Chondrocyte (in vitro differentiated cells): ENCODE measurements around the gene MACROD2. TPM values are rescaled to one million over a fixed set of nuclear protein-coding genes. Genes with fewer than 3 reads are reported as not detected.
A peak's percentile ranks its signal among the peaks of the same experiment; 100 is the strongest.

Experiments
- DNase-seq: peaks from one replicate; pipeline ENCODE4 v3.0.0; 2021; ENCODE audit warnings: mixed read lengths, low spot score
- H3K27ac Mint-ChIP-seq: one replicate; pipeline ENCODE4 v1.8.0; 2021; ENCODE audit warnings: mild to moderate bottlenecking, moderate library complexity, mixed read lengths; ENCODE audit not compliant: unreplicated experiment
- H3K27me3 Mint-ChIP-seq: 2 replicates; pipeline ENCODE4 v1.8.0; 2021; ENCODE audit warnings: low read depth, mixed read lengths
- H3K36me3 Mint-ChIP-seq: 2 replicates; pipeline ENCODE4 v1.8.0; 2021; ENCODE audit warnings: low read depth, mixed read lengths
- H3K4me1 Mint-ChIP-seq: 2 replicates; pipeline ENCODE4 v1.8.0; 2021; ENCODE audit warnings: low read depth, mild to moderate bottlenecking, mixed read lengths
- H3K4me3 Mint-ChIP-seq: one replicate; pipeline ENCODE4 v1.8.0; 2021; ENCODE audit warnings: mild to moderate bottlenecking, moderate library complexity, mixed read lengths; ENCODE audit not compliant: unreplicated experiment
- H3K9me3 Mint-ChIP-seq: 2 replicates; pipeline ENCODE4 v1.8.0; 2021; ENCODE audit warnings: low read depth, mixed read lengths
- total RNA-seq: library from RNA; stranded (reverse); gene quantifications from 3 replicates; pipeline ENCODE4 v1.2.1, GENCODE V29; 2021
- TF ChIP-seq, protein P1 (sequence below): fragments of 200-600 bp; sonication (generic); IDR thresholded peaks from 2 replicates; pipeline ENCODE4 v1.5.0; 2021; ENCODE audit warnings: antibody characterized with exemption, mild to moderate bottlenecking, moderate library complexity

MACROD2 gene
- total RNA-seq, 1 donor from 2014 or later, result 3.2 TPM

DNA sequence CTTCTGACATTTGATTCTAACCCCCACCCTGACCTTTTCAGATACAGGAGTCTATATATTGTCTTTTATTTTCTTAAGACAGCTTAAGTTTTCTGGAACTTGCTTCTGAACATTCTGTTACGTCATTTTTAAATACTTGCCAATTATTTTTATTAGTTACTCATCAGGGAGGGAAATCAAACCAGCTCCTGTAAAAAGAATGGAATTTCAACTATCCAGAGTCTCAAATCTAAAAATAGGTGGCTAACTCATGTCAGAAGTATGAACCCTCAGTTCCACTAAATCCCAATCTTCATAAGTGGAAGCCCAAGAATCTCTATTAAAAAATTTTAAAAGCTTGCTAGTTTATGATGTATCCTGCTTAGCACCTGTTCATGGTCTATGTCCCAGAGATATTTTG lies 1677.9 kb downstream of the MACROD2 start:
- no peaks in the 10 kb centered on the region for H3K27me3 Mint-ChIP-seq
- peaks cover 18% of the 10 kb centered on the region for H3K9me3 Mint-ChIP-seq
- TF ChIP-seq, protein P1, sequence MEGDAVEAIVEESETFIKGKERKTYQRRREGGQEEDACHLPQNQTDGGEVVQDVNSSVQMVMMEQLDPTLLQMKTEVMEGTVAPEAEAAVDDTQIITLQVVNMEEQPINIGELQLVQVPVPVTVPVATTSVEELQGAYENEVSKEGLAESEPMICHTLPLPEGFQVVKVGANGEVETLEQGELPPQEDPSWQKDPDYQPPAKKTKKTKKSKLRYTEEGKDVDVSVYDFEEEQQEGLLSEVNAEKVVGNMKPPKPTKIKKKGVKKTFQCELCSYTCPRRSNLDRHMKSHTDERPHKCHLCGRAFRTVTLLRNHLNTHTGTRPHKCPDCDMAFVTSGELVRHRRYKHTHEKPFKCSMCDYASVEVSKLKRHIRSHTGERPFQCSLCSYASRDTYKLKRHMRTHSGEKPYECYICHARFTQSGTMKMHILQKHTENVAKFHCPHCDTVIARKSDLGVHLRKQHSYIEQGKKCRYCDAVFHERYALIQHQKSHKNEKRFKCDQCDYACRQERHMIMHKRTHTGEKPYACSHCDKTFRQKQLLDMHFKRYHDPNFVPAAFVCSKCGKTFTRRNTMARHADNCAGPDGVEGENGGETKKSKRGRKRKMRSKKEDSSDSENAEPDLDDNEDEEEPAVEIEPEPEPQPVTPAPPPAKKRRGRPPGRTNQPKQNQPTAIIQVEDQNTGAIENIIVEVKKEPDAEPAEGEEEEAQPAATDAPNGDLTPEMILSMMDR, result no peak
- peak overlapping the region; percentile 71 for H3K27ac Mint-ChIP-seq
- no peaks in the 10 kb centered on the region for H3K36me3 Mint-ChIP-seq
- H3K4me1 Mint-ChIP-seq, result peaks cover 51% of the 10 kb centered on the region
- no peak for DNase-seq
- no peak overlapping the region for H3K4me3 Mint-ChIP-seq

DNA sequence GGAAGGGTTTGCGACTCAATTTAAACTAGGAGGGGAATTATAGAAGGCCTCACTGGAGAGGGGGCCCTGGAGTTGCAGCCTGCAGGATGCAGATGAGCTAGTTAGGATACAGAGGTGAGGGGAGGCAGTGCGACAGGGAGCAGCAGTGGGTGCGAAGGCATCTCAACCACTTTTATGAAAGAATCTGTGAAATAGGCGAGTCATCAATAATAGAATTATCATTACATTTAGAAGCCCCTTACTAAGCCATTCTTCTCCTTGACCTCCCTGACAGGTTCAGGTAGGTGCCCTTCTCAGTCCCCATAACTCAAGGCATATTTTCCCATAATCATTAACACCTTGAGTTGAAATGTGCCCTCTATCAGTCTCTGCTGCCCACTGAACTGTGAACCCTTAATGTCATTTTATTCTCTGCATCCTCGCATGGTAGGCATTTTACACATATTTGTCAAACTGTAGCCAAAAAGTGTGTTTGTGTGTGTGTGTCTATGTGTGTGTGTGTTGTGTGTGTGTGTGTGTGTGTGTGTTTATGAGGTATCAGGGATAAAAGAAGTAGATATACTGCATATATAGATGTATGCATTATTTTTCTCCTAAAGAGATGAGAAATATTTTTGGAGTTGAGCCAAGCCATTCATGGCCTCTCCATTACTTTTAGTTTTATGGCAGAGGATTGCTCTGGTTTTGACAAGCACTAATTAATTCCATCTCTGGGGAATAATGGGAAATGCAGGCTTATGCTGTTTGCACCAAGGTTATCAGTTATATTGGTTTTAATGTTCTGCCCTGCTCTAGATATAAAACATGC lies 1679.1 kb downstream of the MACROD2 start:
- Mint-ChIP-seq H3K27ac (peak overlapping the region; percentile 45), H3K36me3 (no peaks in the 10 kb centered on the region), H3K27me3 (no peaks in the 10 kb centered on the region), H3K4me3 (no peak overlapping the region), H3K4me1 (peaks cover 51% of the 10 kb centered on the region), H3K9me3 (peaks cover 14% of the 10 kb centered on the region)
- DNase-seq, result no peak
- TF ChIP-seq, protein P1, result no peak

DNA sequence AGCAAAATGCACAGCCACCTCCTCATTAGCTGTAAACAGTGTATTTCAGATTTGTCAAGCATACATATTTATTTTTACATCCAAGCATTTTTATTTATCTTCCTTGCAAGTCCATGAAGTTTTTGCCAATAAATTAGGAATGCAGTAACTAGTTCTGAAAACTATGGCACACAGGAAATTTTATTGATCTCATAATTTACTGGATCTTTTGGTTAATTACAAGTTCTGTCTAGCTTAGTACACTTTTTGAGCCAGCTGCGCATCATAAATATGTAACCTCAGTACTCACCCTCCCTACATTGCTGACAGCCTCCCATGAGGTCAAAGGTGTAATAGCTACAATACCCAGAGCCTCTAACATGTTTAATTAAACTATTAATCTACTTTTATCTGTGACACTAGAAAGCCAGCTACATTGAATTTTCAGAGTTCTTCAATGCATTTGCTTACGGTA lies 1679.8 kb downstream of the MACROD2 start:
- peaks cover 51% of the 10 kb centered on the region for H3K4me1 Mint-ChIP-seq
- no peaks in the 10 kb centered on the region for H3K27me3 Mint-ChIP-seq
- H3K36me3 Mint-ChIP-seq, result no peaks in the 10 kb centered on the region
- H3K9me3 Mint-ChIP-seq, result peaks cover 14% of the 10 kb centered on the region
- no peak overlapping the region for H3K4me3 Mint-ChIP-seq
- no peak overlapping the region for H3K27ac Mint-ChIP-seq
- TF ChIP-seq, protein P1, result no peak
- DNase-seq, result no peak

DNA sequence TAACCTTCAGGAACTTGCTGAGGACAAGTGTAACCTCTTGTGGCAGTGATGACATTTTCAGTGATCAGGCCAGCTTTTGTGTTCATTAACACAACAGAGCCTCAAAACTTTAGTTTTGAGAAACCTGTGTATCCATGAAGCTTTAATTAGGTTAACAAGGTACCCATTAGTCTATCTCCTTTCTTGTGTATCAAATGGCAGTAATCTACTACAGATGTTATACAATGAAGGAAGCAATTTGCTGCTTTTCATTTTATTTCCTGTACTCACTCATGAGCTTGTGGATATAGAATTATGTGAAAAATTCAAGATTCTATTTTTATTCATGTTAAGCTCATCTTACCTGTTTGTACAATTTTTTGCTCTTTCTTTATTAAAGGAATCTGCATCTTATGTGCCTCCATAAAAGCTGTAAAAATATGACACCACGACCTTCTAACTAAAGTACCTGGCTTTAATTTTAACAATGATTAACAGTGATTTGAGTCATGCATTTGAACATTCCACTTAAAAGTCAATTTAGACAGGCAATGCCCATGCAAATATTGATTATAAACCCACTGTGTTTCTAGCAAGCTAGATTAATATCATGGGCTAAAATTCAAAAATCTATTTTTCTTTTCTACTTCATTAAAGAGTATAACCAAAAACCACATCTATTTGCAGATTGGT lies 1680.6 kb downstream of the MACROD2 start:
- peaks cover 51% of the 10 kb centered on the region for H3K4me1 Mint-ChIP-seq
- H3K27me3 Mint-ChIP-seq, result no peaks in the 10 kb centered on the region
- TF ChIP-seq, protein P1, result no peak
- H3K36me3 Mint-ChIP-seq, result no peaks in the 10 kb centered on the region
- H3K4me3 Mint-ChIP-seq, result no peak overlapping the region
- peaks cover 13% of the 10 kb centered on the region for H3K9me3 Mint-ChIP-seq
- H3K27ac Mint-ChIP-seq, result no peak overlapping the region
- DNase-seq, result no peak

DNA sequence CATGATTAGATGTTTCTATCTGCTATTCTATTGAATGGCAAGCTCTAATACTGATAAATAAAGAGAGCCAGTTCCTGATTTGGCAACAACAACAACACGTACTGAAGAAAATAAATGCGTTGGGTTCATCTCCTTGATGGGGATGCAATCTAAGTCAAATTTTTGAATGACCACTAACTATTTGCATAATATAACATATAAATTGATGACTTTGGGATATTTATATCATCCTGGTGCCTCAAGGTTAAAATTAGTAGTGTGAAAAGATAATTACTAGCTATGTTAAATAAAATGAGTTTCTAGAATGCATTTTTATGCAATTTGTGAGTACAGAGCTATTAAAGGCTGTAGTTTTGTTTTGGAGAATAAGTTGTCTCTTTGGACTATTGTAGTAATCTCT lies 1681.5 kb downstream of the MACROD2 start:
- Mint-ChIP-seq H3K36me3 (no peaks in the 10 kb centered on the region), H3K4me3 (no peak overlapping the region), H3K27me3 (no peaks in the 10 kb centered on the region), H3K9me3 (peaks cover 8% of the 10 kb centered on the region), H3K4me1 (peaks cover 49% of the 10 kb centered on the region), H3K27ac (no peak overlapping the region)
- no peak for DNase-seq
- TF ChIP-seq, protein P1, result no peak
